HepG2 (cell line): ENCODE data around the gene TMEM139. TPM values are rescaled to one million over a fixed set of nuclear protein-coding genes. Genes with fewer than 3 reads are reported as not detected.

ENCODE experiments used
- CEBPG ChIP-seq: IDR thresholded peaks from 2 replicates; pipeline ENCODE4 v1.6.1; 2016
- DDIT3 ChIP-seq: sonication (generic); formaldehyde crosslinking; IDR thresholded peaks from 2 replicates; pipeline ENCODE4 v1.4.0; 2020; ENCODE audit warnings: mild to moderate bottlenecking, missing genetic modification reagents
- ETV5 ChIP-seq: IDR thresholded peaks from 2 replicates; pipeline ENCODE4 v1.6.1; 2018; ENCODE audit warnings: missing biosample characterization, missing genetic modification reagents, inconsistent platforms, borderline replicate concordance
- FOXC1 ChIP-seq: sonication (generic); formaldehyde crosslinking; IDR thresholded peaks from 2 replicates; pipeline ENCODE4 v1.8.0; 2022; ENCODE audit warnings: mild to moderate bottlenecking, missing genetic modification reagents, borderline replicate concordance
- HOXA3 ChIP-seq: sonication (generic); formaldehyde crosslinking; IDR thresholded peaks from 2 replicates; pipeline ENCODE4 v1.5.0; 2020; ENCODE audit warnings: missing genetic modification reagents
- HOXA9 ChIP-seq: sonication (generic); formaldehyde crosslinking; IDR thresholded peaks from 2 replicates; pipeline ENCODE4 v1.8.1; 2022; ENCODE audit warnings: missing genetic modification reagents, mild to moderate bottlenecking, moderate library complexity, borderline replicate concordance
- NCOA1 ChIP-seq: sonication (generic); formaldehyde crosslinking; IDR thresholded peaks from 2 replicates; pipeline ENCODE4 v1.9.0; 2021; ENCODE audit warnings: missing genetic modification reagents
- POLR2AphosphoS2 ChIP-seq: IDR thresholded peaks from 2 replicates; pipeline ENCODE4 v1.6.1; 2011; ENCODE audit warnings: low read depth, low read length, improper control_type of control experiment
- RORA ChIP-seq: sonication (generic); formaldehyde crosslinking; IDR thresholded peaks from 2 replicates; pipeline ENCODE4 v1.5.0; 2020; ENCODE audit warnings: mild to moderate bottlenecking, missing genetic modification reagents, moderate library complexity
- SNAI1 ChIP-seq: sonication (generic); formaldehyde crosslinking; IDR thresholded peaks from 2 replicates; pipeline ENCODE4 v1.5.0; 2020; ENCODE audit warnings: mild to moderate bottlenecking, missing genetic modification reagents, borderline replicate concordance
- TGIF2 ChIP-seq: IDR thresholded peaks from 2 replicates; pipeline ENCODE4 v1.6.1; 2016; ENCODE audit warnings: control low read depth, missing compliant biosample characterization
- ZNF34 ChIP-seq: sonication (generic); formaldehyde crosslinking; IDR thresholded peaks from 2 replicates; pipeline ENCODE4 v1.4.0; 2020; ENCODE audit warnings: mild to moderate bottlenecking, missing genetic modification reagents, borderline replicate concordance
- ZNF512B ChIP-seq: sonication (generic); formaldehyde crosslinking; IDR thresholded peaks from 2 replicates; pipeline ENCODE4 v1.5.1; 2020; ENCODE audit warnings: missing genetic modification reagents, mild to moderate bottlenecking, borderline replicate concordance
- ZNF549 ChIP-seq: sonication (generic); formaldehyde crosslinking; IDR thresholded peaks from 2 replicates; pipeline ENCODE4 v1.5.0; 2020; ENCODE audit warnings: missing genetic modification reagents
- ZNF761 ChIP-seq: sonication (generic); formaldehyde crosslinking; conservative IDR thresholded peaks from 2 replicates; pipeline ENCODE4 v1.4.0; 2020; ENCODE audit warnings: mild to moderate bottlenecking, missing genetic modification reagents
- ZNF879 ChIP-seq: sonication (generic); formaldehyde crosslinking; IDR thresholded peaks from 2 replicates; pipeline ENCODE4 v1.8.1; 2023; ENCODE audit warnings: missing genetic modification reagents
- polyA plus RNA-seq, 8 experiments: library from polyadenylated mRNA; depleted of rRNA in 3 of 8; stranded (reverse) in 7 of 8; unstranded in 1 of 8; fragments of >200 nt; fragmentation: Illumina TruSeq in 4 of 8; extraction: Trizol in 4 of 8; gene quantifications; 2 replicates each; pipeline versions ENCODE4 v1.2.1 to v1.2.3, GENCODE V29; 2011 to 2016; ENCODE audit warnings: low read depth in 4 of 8, missing spikeins in 1 of 8, mixed read lengths in 1 of 8; ENCODE audit not compliant: insufficient read depth in 1 of 8
- total RNA-seq, 5 experiments: library from RNA; depleted of rRNA; stranded (reverse); fragments of >200 nt; fragmentation: Illumina TruSeq; extraction: Trizol; gene quantifications; 2 replicates each; pipeline ENCODE4 v1.2.3, GENCODE V29; 2016; ENCODE audit warnings: low read depth in 1 of 5
- TF ChIP-seq, protein P1 (sequence below): sonication (generic); formaldehyde crosslinking; IDR thresholded peaks from 2 replicates; pipeline ENCODE4 v1.4.0; 2020; ENCODE audit warnings: mild to moderate bottlenecking, missing genetic modification reagents, borderline replicate concordance
- TF ChIP-seq, protein P2 (sequence below): sonication (generic); formaldehyde crosslinking; IDR thresholded peaks from 2 replicates; pipeline ENCODE4 v1.4.0; 2020; ENCODE audit warnings: mild to moderate bottlenecking, missing genetic modification reagents
- TF ChIP-seq, protein P3 (sequence below): sonication (generic); formaldehyde crosslinking; IDR thresholded peaks from 2 replicates; pipeline ENCODE4 v1.8.0; 2022; ENCODE audit warnings: mild to moderate bottlenecking, missing genetic modification reagents, moderate library complexity

Gene TMEM139
- total and polyA plus RNA-seq, 2 of the 13 experiments (the other 11 are each of a cell fraction or from before 2014, with no cell fraction given): 7.9 to 14.0 TPM

- TF ChIP-seq ZNF512B (CRISPR knock-in tag) (no peak), ETV5 (peak; percentile 54), CEBPG (no peak), HOXA9 (no peak), ZNF761 (CRISPR knock-in tag) (no peak), POLR2AphosphoS2 (no peak), FOXC1 (CRISPR knock-in tag) (peak; percentile 86; the same call in 1 of the 2 replicates), ZNF879 (CRISPR knock-in tag) (peak; percentile 44; the same call in 1 of the 2 replicates), SNAI1 (CRISPR knock-in tag) (peak; percentile 88; the same call in 1 of the 2 replicates), ZNF34 (CRISPR knock-in tag) (no peak), RORA (no peak), TGIF2 (CRISPR knock-in tag) (0 out of 2 replicates have a peak, but pooled peaks have one; percentile 18), HOXA3 (CRISPR knock-in tag) (peak; percentile 72), DDIT3 (no peak), NCOA1 (CRISPR knock-in tag) (no peak), ZNF549 (CRISPR knock-in tag) (no peak)
- TF ChIP-seq, protein P1, sequence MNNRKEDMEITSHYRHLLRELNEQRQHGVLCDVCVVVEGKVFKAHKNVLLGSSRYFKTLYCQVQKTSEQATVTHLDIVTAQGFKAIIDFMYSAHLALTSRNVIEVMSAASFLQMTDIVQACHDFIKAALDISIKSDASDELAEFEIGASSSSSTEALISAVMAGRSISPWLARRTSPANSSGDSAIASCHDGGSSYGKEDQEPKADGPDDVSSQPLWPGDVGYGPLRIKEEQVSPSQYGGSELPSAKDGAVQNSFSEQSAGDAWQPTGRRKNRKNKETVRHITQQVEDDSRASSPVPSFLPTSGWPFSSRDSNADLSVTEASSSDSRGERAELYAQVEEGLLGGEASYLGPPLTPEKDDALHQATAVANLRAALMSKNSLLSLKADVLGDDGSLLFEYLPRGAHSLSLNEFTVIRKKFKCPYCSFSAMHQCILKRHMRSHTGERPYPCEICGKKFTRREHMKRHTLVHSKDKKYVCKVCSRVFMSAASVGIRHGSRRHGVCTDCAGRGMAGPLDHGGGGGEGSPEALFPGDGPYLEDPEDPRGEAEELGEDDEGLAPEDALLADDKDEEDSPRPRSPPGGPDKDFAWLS: no peak
- TF ChIP-seq, protein P2, sequence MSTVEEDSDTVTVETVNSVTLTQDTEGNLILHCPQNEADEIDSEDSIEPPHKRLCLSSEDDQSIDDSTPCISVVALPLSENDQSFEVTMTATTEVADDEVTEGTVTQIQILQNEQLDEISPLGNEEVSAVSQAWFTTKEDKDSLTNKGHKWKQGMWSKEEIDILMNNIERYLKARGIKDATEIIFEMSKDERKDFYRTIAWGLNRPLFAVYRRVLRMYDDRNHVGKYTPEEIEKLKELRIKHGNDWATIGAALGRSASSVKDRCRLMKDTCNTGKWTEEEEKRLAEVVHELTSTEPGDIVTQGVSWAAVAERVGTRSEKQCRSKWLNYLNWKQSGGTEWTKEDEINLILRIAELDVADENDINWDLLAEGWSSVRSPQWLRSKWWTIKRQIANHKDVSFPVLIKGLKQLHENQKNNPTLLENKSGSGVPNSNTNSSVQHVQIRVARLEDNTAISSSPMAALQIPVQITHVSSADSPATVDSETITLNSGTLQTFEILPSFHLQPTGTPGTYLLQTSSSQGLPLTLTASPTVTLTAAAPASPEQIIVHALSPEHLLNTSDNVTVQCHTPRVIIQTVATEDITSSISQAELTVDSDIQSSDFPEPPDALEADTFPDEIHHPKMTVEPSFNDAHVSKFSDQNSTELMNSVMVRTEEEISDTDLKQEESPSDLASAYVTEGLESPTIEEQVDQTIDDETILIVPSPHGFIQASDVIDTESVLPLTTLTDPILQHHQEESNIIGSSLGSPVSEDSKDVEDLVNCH: no peak
- TF ChIP-seq, protein P3, sequence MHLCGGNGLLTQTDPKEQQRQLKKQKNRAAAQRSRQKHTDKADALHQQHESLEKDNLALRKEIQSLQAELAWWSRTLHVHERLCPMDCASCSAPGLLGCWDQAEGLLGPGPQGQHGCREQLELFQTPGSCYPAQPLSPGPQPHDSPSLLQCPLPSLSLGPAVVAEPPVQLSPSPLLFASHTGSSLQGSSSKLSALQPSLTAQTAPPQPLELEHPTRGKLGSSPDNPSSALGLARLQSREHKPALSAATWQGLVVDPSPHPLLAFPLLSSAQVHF (CRISPR knock-in tag): 0 out of 2 replicates have a peak, but pooled peaks have one; percentile 68
Measured at GRCh38 chr7:143287935-143288826, 3.4 kb downstream of the TMEM139 start, which contains the start of gene CASP2 (continued).
